HL-60 (cell line): ENCODE results near the gene EMC8.
"Not testable (repeated sequence)": the region's sequence is repeated elsewhere in the genome, so short reads cannot be mapped to it uniquely, and the experiment has no call there.

ENCODE experiments used
- DNase-seq, 2 experiments: peaks; one replicate each; pipeline ENCODE4 v3.0.0-alpha.2; 2010 to 2020; ENCODE audit warnings: low read depth in 1 of 2, low spot score in 1 of 2
- H3K27ac ChIP-seq: fragments of 250-450 bp; sonication (Bioruptor Pico); replicated peaks from 2 replicates; pipeline ENCODE4 v1.5.1; 2020; ENCODE audit warnings: mild to moderate bottlenecking, moderate library complexity
- H3K27me3 ChIP-seq: fragments of 250-450 bp; sonication (Bioruptor Pico); 2 replicates; pipeline ENCODE4 v1.5.1; 2021; ENCODE audit warnings: mild to moderate bottlenecking, moderate library complexity; ENCODE audit not compliant: insufficient read depth, poor library complexity, severe bottlenecking
- H3K4me3 ChIP-seq: replicated peaks from 2 replicates; pipeline ENCODE4 v1.5.1; 2011; ENCODE audit warnings: mild to moderate bottlenecking, control low read depth, low read length; ENCODE audit not compliant: insufficient read depth
- GABPA ChIP-seq: IDR thresholded peaks from 2 replicates; pipeline ENCODE4 v1.6.1; 2012; ENCODE audit warnings: low read depth
- POLR2AphosphoS5 ChIP-seq: IDR thresholded peaks from 2 replicates; pipeline ENCODE4 v1.6.1; 2012; ENCODE audit warnings: low read depth
- REST ChIP-seq: IDR thresholded peaks from 2 replicates; pipeline ENCODE4 v1.6.1; 2012; ENCODE audit warnings: low read depth; ENCODE audit not compliant: insufficient replicate concordance
- SPI1 ChIP-seq: IDR thresholded peaks from 2 replicates; pipeline ENCODE4 v1.6.1; 2012; ENCODE audit warnings: low read depth, mild to moderate bottlenecking, borderline replicate concordance
- TF ChIP-seq, protein P1 (sequence below): IDR thresholded peaks from one replicate; pipeline ENCODE4 v1.5.1; 2011; ENCODE audit warnings: low read length, control low read depth, inconsistent platforms; ENCODE audit not compliant: insufficient read depth

The EMC8 gene

DNA sequence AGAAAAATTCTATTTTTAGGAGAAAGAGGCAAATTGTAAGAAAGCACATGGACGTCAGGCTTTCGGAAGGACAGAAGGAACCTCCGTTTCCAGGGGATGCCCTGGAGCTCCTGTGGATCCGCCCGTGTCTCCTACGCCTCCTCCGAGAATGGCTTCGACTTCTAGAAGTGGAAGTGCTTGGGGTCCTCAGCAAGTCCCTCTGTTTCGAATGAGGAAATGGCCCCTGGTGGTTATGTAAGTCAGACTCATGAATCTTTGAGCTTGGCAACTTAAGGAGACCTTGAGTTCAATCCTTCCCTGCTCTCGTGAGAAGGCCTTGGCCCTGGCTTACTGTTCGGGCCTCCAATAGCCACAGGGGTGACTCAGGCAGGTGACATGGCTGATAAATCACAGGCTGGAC lies 39.0 kb upstream of the EMC8 start:
- H3K4me3 ChIP-seq = no peak overlapping the region
- no peaks in the 10 kb centered on the region for H3K27me3 ChIP-seq
- no peak overlapping the region for H3K27ac ChIP-seq
- no peak for TF ChIP-seq GABPA
- TF ChIP-seq POLR2AphosphoS5 = no peak
- no peak for TF ChIP-seq REST
- no peak for TF ChIP-seq SPI1
- TF ChIP-seq, protein P1, sequence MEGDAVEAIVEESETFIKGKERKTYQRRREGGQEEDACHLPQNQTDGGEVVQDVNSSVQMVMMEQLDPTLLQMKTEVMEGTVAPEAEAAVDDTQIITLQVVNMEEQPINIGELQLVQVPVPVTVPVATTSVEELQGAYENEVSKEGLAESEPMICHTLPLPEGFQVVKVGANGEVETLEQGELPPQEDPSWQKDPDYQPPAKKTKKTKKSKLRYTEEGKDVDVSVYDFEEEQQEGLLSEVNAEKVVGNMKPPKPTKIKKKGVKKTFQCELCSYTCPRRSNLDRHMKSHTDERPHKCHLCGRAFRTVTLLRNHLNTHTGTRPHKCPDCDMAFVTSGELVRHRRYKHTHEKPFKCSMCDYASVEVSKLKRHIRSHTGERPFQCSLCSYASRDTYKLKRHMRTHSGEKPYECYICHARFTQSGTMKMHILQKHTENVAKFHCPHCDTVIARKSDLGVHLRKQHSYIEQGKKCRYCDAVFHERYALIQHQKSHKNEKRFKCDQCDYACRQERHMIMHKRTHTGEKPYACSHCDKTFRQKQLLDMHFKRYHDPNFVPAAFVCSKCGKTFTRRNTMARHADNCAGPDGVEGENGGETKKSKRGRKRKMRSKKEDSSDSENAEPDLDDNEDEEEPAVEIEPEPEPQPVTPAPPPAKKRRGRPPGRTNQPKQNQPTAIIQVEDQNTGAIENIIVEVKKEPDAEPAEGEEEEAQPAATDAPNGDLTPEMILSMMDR = no peak
- no peak for DNase-seq

- not testable (repeated sequence) for H3K27me3 ChIP-seq
Observed at GRCh38 chr16:85837654-85838053, 38.3 kb upstream of the EMC8 start.

DNA sequence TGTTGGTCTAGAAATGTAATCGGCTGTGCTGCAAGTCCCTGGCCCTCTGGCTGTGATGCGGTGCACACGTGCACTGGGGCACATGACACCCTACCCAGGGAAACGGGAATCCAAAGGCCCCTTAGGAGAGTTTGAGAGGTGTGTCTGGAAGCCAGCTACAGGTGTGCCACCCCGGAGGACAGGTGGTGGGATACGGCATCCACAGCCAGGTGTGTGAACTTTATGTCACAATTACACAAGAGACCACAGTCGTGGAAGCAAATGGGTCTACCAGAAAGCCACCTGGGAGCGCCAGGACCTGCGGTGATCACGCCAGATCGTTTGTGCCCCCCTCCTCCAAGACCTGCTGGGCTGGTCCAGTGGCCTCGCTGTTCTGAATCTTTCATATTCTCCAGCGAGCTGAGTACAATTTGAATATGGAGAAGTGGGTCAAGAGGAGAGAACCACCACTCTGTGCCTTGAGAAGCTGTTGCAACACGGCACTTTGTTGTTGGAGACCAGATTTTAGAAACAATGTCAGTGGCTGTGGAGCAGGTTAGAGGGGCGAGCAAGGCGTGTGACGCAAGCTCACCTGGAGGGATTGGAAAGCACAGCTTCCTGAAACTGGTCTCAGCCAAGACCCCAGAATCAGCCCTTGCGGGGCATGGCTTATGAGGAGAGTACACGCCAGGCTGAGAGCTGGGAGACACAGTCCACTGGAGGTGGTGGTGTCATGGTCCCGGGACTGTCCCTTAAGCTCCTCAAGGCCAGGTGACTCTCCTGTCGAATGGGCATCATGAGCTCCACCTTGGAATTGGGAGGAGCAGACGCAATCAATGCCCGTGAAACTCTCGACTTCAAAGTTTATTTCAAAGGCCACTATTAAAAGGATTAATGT lies 37.6 kb upstream of the EMC8 start:
- TF ChIP-seq SPI1 (no peak), GABPA (no peak), POLR2AphosphoS5 (no peak), REST (no peak)
- TF ChIP-seq, protein P1 = no peak
- Histone ChIP-seq H3K27ac (no peak overlapping the region), H3K27me3 (no peaks in the 10 kb centered on the region), H3K4me3 (no peak overlapping the region)
- DNase-seq = no peak

More at GRCh38 chr16:85837654-85838053, 38.3 kb upstream of the EMC8 start:
- H3K4me3 ChIP-seq, H3K27ac ChIP-seq, DNase-seq: not testable (repeated sequence)

DNA sequence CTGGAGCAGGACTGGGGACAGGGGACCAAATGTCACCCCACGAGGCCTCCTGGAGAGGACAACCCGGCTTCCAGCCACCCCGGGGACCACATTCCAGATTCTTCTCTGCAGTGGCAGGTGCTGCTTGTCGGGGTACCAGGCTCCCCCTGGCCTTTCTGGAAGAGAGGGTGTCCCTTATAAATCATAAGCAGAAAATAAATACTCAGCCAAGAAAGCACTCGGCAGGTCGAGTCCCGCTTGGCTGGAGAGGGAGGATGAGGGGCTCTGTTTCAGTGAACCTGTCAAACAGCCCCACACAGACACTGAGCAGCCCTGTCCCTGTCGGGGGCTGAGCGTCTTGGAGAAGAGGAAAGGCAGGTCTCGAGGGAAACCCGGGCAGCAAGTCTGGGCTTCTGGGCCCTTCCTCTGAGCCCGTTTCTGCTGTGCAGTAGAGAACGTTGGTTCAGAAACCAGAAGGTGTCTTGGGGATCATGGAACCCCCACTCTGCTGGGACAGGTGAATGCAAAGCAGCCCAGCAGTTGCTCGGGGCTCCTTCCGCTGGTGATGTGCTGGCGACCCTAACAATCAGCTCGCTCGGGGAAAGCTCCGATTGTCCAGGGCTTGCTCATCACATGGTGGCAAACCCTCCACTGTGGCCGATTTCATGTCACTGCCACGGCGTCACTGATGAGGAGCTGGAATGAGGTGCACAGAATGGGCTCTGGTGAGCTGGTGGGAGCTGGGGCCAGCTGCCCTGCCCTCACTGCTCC lies 36.8 kb upstream of the EMC8 start:
- H3K4me3 ChIP-seq = no peak overlapping the region
- H3K27me3 ChIP-seq = no peaks in the 10 kb centered on the region
- DNase-seq = no peak
- TF ChIP-seq POLR2AphosphoS5 (no peak), GABPA (no peak), REST (no peak), SPI1 (no peak)
- TF ChIP-seq, protein P1 = no peak
- H3K27ac ChIP-seq = no peak overlapping the region
